Measurements from ENCODE around the gene MTMR3. TPM values are rescaled to one million over a fixed set of nuclear protein-coding genes. Genes with fewer than 3 reads are reported as not detected.
A peak's percentile ranks its signal among the peaks of the same experiment; 100 is the strongest.

Gene MTMR3

GRCh38 chr22:30074994-30075393 is 192.0 kb downstream of the MTMR3 start:
- H3K36me3 ChIP-seq (ENCODE audit: control insufficient read depth, insufficient read depth, low read length) = no peaks in the 10 kb centered on the region
- H2BK15ac ChIP-seq (replicated peaks; ENCODE audit: low read depth) = no peak overlapping the region
- no peak overlapping the region for H3K56ac ChIP-seq (ENCODE audit: low read length)
- H3K27ac ChIP-seq (ENCODE audit: low read depth, low read length) = no peak overlapping the region
- no peaks in the 10 kb centered on the region for H3K79me1 ChIP-seq (ENCODE audit: low read length)
- H3K4ac ChIP-seq (ENCODE audit: low read depth, low read length) = no peak overlapping the region
- no peak overlapping the region for H4K5ac ChIP-seq (ENCODE audit: low read length)
- H4K8ac ChIP-seq (ENCODE audit: low read depth, low read length) = no peak overlapping the region
- no peaks in the 10 kb centered on the region for H3K27me3 ChIP-seq (ENCODE audit: insufficient read depth, low read length, poor library complexity)
- no peak overlapping the region for H3K9ac ChIP-seq (ENCODE audit: low read length)
- DNase-seq = no peak
- no peaks in the 10 kb centered on the region for H3K79me2 ChIP-seq (ENCODE audit: control insufficient read depth, insufficient read depth, low read length)
- no CpG with 5 or more reads among the region's 3 CpGs for WGBS (ENCODE audit: extremely low coverage, insufficient coverage, low lambda C conversion rate)
- H2BK5ac ChIP-seq (ENCODE audit: low read length) = no peak overlapping the region
- no peak overlapping the region for H3K23ac ChIP-seq (ENCODE audit: low read length)
- H3K4me3 ChIP-seq (ENCODE audit: low read length) = no peak overlapping the region
- no peak overlapping the region for H2AK5ac ChIP-seq (ENCODE audit: low read length)
- no peak overlapping the region for H2BK120ac ChIP-seq (ENCODE audit: low read depth, low read length)
- H3K18ac ChIP-seq (ENCODE audit: low read length) = no peak overlapping the region
- no peaks in the 10 kb centered on the region for H3K4me1 ChIP-seq (ENCODE audit: control insufficient read depth, low read depth, low read length)
- no peak overlapping the region for H3K4me2 ChIP-seq (ENCODE audit: low read length)

DNA sequence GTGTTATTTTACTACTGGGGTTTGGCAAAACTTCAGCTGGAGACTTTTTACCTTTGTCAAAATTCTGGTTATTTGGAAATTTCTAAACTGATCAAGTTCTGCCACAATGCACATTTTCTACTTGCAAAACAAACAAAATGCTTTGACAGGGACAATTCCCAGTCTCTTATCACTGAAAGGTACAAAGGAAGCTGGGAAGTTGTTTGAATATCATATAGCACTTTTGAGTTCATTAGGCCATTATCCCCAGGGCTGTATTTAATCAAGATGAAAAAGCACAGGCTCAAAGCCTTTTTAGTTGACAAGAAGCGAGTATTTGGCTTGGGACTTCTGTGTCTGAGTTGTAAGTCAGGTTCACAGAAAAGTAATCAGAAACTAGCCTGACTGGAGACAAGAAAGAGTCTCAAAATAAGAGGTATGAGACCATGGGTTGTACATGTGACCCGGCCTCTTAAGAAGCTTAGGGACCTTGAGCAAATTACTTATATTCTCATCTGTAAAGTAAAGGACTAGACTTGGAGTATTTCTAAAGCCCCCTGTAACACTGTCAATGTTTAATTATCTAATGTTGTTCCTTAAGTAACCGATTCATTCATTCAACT is 194.4 kb downstream of the MTMR3 start:
- DNase-seq = no peak
- no CpG with 5 or more reads among the region's 3 CpGs for WGBS (ENCODE audit: extremely low coverage, insufficient coverage, low lambda C conversion rate)

DNA sequence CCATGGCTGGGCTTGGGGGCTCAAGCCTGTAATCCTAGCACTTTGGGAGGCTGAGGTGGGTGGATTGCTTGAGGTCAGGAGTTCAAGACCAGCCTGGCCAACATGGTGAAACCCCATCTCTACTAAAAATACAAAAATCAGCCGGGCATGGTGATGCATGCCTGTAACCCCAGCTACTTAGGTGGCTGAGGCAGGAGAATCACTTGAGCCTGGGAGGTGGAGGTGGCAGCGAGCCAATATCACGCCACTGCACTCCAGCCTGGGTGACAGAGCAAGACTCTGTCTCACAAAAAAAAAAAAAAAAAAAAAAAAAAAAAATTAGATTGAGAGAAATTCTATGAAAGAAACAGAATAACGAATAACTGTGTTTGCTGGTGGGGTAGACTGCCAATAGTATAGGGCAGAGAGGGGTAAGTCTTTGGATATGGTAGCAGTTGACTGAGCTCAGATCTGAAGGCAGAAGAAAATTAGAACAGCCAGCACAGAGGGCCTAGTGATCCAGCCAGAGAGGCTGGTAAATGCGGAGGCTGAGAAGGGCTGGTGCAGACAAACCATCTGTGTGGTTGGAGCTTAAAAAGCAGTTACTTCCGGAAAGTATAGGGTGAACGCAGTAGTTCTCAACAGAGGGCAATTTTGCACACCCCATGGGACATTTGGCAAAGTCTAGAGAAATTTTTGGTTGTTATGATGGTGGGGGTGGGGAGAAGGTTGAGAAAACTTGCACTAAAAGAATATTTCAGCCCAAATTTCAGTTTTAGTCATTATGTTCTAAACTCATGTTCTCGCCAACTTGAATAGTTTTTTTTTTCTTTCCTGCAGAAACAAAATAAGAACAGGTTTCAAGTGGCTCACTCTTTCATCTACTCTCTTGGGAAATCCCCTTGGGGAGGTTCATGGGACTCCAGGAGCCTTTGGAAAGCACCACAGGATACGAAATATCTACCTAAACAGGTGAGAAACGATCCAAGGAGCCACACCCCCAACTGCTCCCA is 195.6 kb downstream of the MTMR3 start:
- Histone ChIP-seq H3K79me1 (ENCODE audit: low read length) (no peaks in the 10 kb centered on the region), H3K56ac (ENCODE audit: low read length) (no peak overlapping the region), H2AK5ac (ENCODE audit: low read length) (no peak overlapping the region), H3K23ac (ENCODE audit: low read length) (no peak overlapping the region), H3K4me3 (ENCODE audit: low read length) (no peak overlapping the region), H2BK120ac (ENCODE audit: low read depth, low read length) (no peak overlapping the region), H3K27ac (ENCODE audit: low read depth, low read length) (no peak overlapping the region), H3K4me2 (ENCODE audit: low read length) (no peak overlapping the region), H3K4ac (ENCODE audit: low read depth, low read length) (no peak overlapping the region), H3K27me3 (ENCODE audit: insufficient read depth, low read length, poor library complexity) (no peaks in the 10 kb centered on the region), H2BK5ac (ENCODE audit: low read length) (no peak overlapping the region), H3K4me1 (ENCODE audit: control insufficient read depth, low read depth, low read length) (no peaks in the 10 kb centered on the region), H3K18ac (ENCODE audit: low read length) (no peak overlapping the region), H3K79me2 (ENCODE audit: control insufficient read depth, insufficient read depth, low read length) (no peaks in the 10 kb centered on the region), H3K9ac (ENCODE audit: low read length) (no peak overlapping the region), H4K5ac (ENCODE audit: low read length) (no peak overlapping the region), H3K36me3 (ENCODE audit: control insufficient read depth, insufficient read depth, low read length) (no peaks in the 10 kb centered on the region), H2BK15ac (replicated peaks; ENCODE audit: low read depth) (no peak overlapping the region), H4K8ac (ENCODE audit: low read depth, low read length) (no peak overlapping the region)
- DNase-seq = no peak
- no CpG with 5 or more reads among the region's 10 CpGs for WGBS (ENCODE audit: extremely low coverage, insufficient coverage, low lambda C conversion rate)

More for the DNA sequence above, 194.4 kb downstream of the MTMR3 start:
- no peaks in the 10 kb centered on the region for H3K36me3 ChIP-seq (ENCODE audit: control insufficient read depth, insufficient read depth, low read length)
- no peak overlapping the region for H3K4me3 ChIP-seq (ENCODE audit: low read length)
- no peaks in the 10 kb centered on the region for H3K79me2 ChIP-seq (ENCODE audit: control insufficient read depth, insufficient read depth, low read length)
- H3K23ac ChIP-seq (ENCODE audit: low read length) = no peak overlapping the region
- no peak overlapping the region for H4K5ac ChIP-seq (ENCODE audit: low read length)
- H3K18ac ChIP-seq (ENCODE audit: low read length) = no peak overlapping the region
- H2BK5ac ChIP-seq (ENCODE audit: low read length) = no peak overlapping the region
- H3K9ac ChIP-seq (ENCODE audit: low read length) = no peak overlapping the region
- no peaks in the 10 kb centered on the region for H3K79me1 ChIP-seq (ENCODE audit: low read length)
- H3K27ac ChIP-seq (ENCODE audit: low read depth, low read length) = no peak overlapping the region
- no peak overlapping the region for H2BK15ac ChIP-seq (replicated peaks; ENCODE audit: low read depth)
- no peak overlapping the region for H3K4me2 ChIP-seq (ENCODE audit: low read length)
- H3K4ac ChIP-seq (ENCODE audit: low read depth, low read length) = no peak overlapping the region
- no peak overlapping the region for H3K56ac ChIP-seq (ENCODE audit: low read length)
- H3K4me1 ChIP-seq (ENCODE audit: control insufficient read depth, low read depth, low read length) = no peaks in the 10 kb centered on the region
- H2AK5ac ChIP-seq (ENCODE audit: low read length) = no peak overlapping the region
- no peak overlapping the region for H4K8ac ChIP-seq (ENCODE audit: low read depth, low read length)
- H3K27me3 ChIP-seq (ENCODE audit: insufficient read depth, low read length, poor library complexity) = no peaks in the 10 kb centered on the region
- no peak overlapping the region for H2BK120ac ChIP-seq (ENCODE audit: low read depth, low read length)

GRCh38 chr22:30079952-30080533 is 197.1 kb downstream of the MTMR3 start, which contains the start of gene HORMAD2:
Gene HORMAD2 (plus strand): TSS chr22:30080464. CDS start chr22:30093953, 13,489 bp downstream.
- Histone ChIP-seq H3K4me3 (ENCODE audit: low read length) (no peak within 1 kb of the TSS), H3K79me1 (ENCODE audit: low read length) (no peaks in the 10 kb centered on the region), H3K36me3 (ENCODE audit: control insufficient read depth, insufficient read depth, low read length) (no peaks in the 10 kb centered on the region), H2BK120ac (ENCODE audit: low read depth, low read length) (no peak within 1 kb of the TSS), H2BK5ac (ENCODE audit: low read length) (no peak within 1 kb of the TSS), H3K79me2 (ENCODE audit: control insufficient read depth, insufficient read depth, low read length) (no peaks in the 10 kb centered on the region), H4K5ac (ENCODE audit: low read length) (no peak within 1 kb of the TSS), H2BK15ac (replicated peaks; ENCODE audit: low read depth) (no peak within 1 kb of the TSS), H3K4ac (ENCODE audit: low read depth, low read length) (no peak within 1 kb of the TSS), H3K27me3 (ENCODE audit: insufficient read depth, low read length, poor library complexity) (no peaks in the 10 kb centered on the region), H3K9ac (ENCODE audit: low read length) (peak within 1 kb of the TSS; percentile 57), H3K4me2 (ENCODE audit: low read length) (peak within 1 kb of the TSS; percentile 26), H4K8ac (ENCODE audit: low read depth, low read length) (no peak within 1 kb of the TSS), H2AK5ac (ENCODE audit: low read length) (no peak within 1 kb of the TSS), H3K56ac (ENCODE audit: low read length) (peak within 1 kb of the TSS; percentile 81), H3K27ac (ENCODE audit: low read depth, low read length) (no peak within 1 kb of the TSS), H3K23ac (ENCODE audit: low read length) (no peak within 1 kb of the TSS), H3K4me1 (ENCODE audit: control insufficient read depth, low read depth, low read length) (no peaks in the 10 kb centered on the region), H3K18ac (ENCODE audit: low read length) (no peak within 1 kb of the TSS)
- no CpG with 5 or more reads among the region's 53 CpGs for WGBS (ENCODE audit: extremely low coverage, insufficient coverage, low lambda C conversion rate)
- peak; percentile 95 for DNase-seq

Small RNA genes lying within 50 kb of the gene (small RNA-seq; reads per million reads assigned to genes)
- not detected for gene MIR6818 (ENCODE audit: insufficient read depth)
- gene RNU6-331P (ENCODE audit: insufficient read depth) = not detected
